Inferior parietal cortex (tissue), 1 donor: ENCODE measurements around the gene MAGI2.

Experiments
- DNase-seq: peaks from one replicate; pipeline ENCODE4 v3.0.0-alpha.2; 2016; ENCODE audit errors: extremely low spot score

Gene MAGI2

DNA sequence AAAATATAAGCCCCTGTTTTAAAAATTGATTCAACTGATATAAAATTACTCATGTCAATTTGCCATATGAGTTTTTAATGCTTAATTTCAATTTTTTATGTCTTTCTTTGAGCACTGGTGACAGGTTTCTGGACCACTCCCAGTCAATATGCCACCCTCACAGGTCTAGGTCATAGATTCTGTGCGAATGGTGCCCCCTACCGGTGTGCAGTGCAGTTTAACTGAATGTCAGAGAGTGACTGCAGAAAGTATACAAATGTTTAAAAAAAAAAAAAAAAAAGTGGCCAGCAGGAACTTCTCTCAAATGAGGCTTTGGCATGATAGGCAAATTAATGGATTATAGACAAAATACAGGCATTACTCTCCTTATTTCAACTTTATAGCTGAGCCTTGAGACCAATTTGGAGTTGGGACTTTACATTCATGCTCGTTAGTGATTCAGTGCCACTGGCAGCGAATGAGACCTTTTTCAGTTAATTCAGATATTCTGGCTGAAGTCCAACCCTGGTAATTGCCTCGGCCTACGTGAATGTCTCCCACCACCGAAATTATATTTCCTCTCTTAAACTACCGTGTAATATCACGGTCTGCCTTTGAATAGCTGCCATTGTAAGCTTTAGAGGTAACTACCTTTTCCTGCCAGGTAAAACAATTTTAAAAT is 1227.3 kb downstream of the MAGI2 start:
- peak; percentile 52 for DNase-seq

DNA sequence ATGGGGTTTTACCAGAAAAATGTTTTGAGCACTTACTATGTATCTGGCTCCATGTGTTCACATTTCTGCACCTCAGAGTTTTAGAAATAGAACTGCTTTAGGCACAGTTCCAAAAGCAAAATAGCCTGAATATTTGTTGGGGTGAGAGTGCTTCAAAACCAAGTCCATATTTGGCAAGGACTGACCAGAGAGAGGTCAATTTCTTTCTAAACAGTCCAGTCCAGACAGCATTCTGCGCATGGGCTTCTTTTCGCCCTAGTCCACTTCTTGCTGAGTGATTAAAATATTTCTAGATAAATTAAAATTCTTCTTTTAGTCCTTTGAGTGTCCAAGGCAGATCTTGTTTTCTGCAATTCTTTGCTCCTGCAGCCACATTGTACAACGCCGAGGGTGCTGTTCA is 1227.9 kb downstream of the MAGI2 start:
- no peak for DNase-seq

DNA sequence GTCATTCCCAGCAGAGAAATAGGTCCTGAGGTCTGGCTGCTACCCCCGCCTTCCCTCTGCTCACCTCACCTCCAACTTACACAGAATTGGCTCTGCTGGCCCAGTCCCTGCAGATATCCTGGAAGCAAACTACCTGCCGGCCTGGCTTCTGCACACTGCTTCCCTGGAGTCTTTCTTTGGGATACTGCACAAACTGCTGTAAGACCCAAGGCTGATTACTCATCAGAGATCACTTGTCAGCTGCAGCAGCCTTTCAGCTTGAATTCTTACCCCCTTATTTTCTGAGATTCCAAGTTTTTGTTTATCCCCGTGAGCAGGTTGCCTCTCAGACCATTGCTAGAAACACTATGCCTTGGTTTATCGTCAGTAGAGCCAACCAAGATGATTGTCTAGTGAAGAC is 1228.5 kb downstream of the MAGI2 start:
- no peak for DNase-seq

DNA sequence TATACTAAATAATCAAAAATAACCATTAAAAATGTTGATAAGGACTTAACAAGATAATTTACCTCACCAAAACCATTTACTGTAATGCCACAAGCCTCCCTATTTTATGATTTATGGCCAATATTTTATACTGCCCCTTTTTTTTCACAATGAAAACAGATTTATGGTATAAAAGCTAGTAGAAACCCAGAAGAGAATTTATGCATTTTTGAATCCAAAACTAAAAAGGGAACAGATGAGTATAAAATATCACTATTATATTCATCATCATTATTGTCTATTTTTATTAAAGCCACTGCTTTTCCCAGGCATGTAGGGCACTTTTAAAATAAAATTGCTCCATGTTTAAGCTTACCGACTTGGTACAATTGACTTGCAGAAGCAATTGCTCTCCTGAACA is 1229.9 kb downstream of the MAGI2 start:
- no peak for DNase-seq

DNA sequence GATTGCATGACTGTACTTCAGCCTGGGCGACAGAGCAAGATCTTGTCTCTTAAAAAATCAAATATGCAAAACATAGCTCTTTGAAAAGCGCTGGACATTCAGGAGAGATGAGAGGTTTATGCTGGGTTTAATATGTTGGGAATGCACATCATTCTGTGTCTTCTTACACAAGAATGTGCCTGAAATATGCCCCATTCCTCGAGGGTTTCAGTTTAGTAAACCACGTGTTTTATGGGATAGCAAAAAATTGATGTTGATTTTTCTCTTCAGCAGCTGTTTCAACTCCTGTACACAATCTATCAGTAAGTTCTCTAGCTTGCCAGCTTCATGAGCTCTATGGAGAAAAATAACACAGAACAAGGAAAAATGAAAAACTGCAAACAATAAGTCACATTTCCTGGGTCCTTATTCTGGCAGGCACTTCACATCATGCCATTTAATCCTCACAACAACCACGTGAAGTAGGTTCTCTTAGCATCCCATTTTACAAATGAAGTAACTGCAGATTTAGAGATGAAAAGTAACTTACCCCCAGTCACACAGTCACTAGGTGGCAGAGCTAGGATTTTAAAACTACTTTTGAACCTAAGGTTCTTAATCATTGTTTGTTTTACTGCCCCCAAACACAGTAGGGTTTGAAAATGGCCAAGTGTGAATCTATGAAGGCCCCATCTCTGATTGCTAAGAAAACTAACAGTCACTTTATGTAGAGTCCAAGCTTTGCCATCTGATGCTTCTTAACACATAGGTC is 1231.3 kb downstream of the MAGI2 start:
- DNase-seq = no peak

DNA sequence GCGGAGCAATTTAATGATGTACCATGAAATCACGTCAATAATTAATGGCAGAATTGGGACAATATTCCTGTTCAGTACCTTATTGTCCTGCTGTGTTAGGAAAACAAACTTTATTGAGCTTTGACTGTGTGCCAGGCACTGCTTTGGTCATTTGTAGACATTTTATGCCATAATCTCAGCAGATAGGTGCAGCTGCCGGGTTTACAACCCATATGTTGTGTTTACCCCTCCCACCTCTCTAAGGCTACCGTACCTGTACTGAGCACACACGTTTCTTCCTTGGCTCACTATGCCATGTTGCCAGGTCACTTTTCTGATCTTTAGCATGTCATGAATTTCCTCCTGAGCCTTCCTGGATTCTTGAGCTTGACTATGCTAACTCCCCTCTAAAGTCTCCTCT is 1232.7 kb downstream of the MAGI2 start:
- no peak for DNase-seq

DNA sequence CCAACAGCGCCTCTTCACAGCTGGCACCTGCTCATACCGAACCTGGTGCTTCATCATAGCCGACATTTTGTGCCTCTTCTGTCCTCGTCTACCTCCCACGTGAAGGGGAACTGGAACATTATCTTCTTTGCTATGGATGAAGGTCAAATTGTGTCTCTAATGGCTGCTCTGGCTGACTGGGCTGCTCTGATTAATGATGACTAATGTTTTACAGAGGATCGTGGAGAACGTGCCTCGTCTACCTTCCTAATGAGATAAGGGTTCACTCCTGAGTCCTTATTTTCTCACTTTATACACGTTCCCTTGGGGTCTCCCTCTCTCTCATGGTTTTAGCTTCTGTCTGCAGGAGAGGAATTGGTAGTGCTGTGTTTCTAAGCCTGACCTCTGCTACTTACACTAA is 1234.6 kb downstream of the MAGI2 start:
- DNase-seq = no peak

DNA sequence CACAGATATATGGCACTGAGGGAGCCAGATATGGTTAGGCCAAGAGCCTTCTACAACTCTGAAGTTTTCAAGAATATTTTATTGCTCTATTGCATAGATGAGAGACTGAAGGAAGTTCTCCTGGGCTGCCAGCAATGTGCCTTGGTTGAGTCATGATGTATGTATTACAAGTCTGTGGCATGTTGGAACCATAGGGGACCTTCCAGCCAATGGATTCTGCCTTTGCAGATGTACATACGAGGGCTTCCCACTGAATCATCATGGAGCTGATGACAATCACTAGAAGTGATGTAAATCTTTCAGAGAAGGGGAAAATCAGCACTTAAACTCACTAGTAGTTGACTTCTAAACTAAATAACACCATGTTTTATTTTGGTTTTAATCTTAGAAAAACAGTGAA is 1235.4 kb downstream of the MAGI2 start:
- no peak for DNase-seq

DNA sequence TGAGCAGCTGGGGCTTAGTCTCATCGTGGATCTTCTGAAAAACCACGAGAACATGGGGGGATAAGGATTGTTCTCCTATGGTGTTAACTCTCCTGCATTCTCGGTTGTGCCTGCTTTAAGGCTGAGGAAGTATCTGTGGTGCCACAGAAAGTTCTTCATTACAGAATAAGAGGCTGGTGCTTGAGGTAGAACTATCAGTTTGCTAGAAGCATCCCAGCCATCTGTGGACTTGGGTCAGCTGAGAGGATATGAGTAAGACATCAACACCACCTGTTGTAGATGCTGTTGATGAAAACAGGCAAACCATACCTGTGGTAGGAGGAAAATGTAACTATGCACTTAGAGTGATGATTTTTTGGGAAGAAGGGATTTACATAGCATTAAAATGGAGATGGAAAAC is 1238.3 kb downstream of the MAGI2 start:
- DNase-seq = no peak

DNA sequence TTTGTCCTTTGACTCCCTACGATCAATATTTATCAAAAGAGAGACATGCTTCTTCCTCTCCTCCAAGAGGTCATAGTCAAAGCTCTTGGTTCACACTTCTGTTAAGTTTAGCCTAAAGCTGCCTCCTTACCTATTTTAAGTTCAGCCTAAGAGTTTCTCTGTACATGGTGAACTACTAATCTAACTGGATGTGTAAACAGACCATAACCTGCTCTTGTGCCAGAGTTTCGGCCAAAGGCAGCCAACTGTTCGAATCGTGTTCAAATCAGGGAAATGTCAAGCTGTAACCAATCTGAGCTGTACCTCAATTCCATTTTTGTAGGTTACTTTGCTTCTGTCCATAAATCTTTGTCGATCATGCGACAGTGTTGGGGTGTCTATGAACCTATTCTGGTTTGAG is 1240.1 kb downstream of the MAGI2 start:
- DNase-seq = no peak

DNA sequence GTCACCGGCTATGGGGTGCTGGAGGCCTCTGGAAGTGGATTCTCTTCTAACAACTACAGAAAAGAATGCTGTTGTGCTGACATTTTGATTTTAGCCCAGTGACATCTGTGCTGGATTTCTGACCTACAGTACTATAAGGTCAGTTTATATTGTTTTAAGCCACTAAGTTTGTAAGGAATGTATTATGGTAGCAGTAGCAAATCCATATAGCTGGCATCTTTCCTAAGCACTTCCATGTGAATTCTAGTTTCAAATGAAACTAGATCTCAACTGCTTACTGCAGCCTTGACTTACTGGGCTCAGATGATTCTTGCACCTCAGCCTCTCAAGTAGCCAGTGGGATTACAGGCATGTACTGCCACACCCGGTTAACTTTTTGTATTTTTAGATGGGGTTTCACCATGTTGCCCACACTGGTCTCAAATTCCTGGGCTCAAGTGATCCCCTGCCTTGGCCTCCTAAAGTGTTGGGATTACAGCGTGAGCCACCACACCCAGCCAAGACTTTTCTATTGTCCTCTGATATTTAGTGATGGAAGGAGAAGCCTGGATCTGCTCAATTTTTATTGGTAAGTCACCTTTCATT is 1240.9 kb downstream of the MAGI2 start:
- no peak for DNase-seq

DNA sequence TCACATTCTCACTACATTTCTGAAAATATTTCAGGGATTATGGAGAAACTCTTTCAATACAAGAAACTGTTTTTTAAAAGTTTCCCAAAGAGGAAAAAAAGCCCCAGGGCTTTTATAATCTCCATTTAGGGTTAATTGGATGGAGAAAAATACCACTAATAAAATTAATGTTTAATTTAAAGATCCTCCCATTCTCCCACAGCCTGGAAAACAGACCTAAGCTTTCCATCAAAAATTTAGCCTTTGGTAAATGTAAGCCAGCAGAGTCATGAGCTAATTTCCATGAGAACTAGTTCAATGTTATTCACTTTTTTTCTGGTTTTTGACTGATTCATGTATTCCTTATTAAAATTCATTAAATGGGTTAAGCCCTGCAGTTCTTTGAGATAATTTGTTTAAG is 1246.2 kb downstream of the MAGI2 start:
- DNase-seq = no peak

DNA sequence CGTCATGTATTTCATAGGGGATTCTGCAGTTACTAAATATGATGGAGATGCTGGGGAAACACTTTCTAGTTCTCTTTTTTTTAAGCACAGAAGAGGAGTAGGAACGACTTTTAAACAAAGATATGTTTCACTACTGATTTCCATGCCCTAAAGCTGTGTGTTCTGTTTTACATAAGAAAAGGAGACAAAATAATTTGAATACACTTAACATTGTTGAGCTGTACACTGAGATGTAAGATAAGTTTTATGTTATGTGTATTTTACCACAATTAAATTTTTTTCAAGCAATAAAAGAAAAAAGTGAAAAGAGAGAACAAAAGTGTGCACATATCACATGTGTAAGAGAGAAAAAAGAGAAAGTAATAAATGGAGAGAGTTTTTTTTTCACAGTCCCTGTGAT is 1246.7 kb downstream of the MAGI2 start:
- DNase-seq = no peak

DNA sequence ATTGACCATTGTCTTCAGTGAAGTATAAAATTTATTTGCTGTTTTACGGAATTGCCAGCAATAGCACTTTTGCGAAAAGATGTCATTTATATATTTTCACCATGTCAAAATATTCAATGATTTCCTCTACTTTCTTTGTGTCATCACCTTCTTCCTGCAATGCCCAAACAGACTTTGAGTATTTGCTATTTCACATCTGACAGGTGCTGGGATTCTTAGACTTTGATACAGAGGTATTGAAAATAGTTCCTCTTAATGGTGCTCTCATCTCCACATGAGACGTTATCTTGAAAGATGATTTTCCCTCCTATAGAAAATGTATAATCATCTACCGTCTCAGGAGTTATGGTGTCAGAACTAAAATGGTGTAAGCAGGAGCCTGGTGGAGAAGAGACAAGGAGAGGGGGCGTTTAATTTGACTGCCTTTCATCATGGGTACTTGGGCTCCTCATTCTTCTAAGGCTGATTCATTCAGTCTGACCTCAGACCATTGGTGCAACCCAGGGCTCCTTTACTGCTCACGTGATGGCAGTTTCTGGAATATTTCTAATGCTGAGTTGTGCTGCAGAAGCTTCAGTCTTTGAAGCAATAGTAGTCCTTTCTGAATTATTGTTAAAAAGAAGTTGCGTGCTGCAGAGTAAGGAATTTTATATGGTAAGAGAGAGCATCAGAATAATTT is 1250.3 kb downstream of the MAGI2 start:
- no peak for DNase-seq

DNA sequence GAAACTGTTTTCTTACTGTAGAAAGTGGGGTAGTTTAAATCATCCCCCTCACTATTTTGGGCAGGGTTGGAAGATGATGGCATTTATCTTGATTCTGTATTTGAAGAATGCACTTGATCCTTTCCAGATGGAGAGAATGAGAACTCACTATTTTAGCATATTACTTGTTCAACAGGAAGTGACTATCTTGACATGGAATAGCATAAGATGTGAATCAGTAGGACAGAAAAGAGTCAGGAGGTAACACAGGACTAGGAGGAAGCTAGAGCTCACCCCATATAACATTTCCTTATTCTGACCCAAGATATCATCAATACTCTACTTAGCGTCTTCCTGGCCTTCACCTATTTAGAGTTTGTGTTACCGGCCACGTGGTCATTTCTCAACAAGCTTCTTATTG is 1254.7 kb downstream of the MAGI2 start:
- DNase-seq = no peak

DNA sequence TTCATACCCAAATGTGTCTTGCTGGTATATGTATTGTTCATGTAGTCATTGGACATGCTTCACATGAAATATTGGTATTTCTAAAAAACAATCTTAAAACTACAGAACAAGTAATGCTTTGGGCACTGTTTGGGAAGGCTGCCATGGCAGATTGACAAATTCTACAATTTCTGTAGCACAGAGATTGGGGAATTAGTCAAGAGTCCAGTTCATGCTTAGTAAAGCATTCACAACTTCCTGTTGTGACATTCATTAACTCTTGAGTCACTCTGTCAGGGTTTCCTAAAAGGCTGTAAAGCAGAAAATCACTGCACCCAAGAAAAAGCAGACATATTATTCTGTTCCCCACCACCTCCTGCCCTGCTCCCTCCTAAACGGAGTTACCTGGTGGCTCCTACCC is 1256.0 kb downstream of the MAGI2 start:
- no peak for DNase-seq

DNA sequence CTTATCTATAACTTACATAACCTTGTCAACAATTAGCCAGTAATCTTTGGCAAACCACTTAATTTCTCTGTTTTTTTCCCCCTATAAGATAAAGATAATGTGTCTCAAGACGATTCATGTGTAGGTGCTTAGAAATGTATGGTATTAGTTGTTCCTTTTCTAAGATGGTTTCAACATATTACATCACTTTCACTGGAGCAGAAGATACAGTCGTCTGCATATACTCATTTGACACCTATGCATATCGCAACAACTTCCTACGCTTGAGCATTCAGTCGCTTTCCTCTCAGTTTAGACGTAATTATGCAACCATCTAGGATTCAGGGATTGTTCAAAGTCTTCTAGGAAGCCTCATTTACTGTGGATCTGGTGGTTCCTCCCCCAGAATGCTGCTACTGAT is 1258.2 kb downstream of the MAGI2 start:
- DNase-seq = peak; percentile 49

DNA sequence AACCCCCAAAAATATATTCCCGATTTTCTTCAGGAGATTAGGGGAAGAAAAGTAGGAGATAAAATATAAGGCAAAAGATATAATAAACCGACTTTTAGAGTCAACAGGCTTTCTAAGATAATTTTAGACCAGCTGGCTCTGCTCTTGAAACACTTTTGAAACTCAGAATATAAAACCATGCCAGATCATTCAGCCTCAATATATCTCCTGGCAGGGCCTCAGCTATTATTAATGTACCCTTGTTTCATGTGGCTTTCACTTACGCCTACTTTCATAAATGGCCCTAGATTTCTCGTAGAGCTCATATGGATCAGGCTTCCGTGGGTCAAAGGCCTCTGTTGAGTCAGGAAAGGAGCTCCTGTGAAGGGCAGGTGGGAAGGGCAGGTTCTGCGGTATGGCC is 1258.9 kb downstream of the MAGI2 start:
- no peak for DNase-seq

DNA sequence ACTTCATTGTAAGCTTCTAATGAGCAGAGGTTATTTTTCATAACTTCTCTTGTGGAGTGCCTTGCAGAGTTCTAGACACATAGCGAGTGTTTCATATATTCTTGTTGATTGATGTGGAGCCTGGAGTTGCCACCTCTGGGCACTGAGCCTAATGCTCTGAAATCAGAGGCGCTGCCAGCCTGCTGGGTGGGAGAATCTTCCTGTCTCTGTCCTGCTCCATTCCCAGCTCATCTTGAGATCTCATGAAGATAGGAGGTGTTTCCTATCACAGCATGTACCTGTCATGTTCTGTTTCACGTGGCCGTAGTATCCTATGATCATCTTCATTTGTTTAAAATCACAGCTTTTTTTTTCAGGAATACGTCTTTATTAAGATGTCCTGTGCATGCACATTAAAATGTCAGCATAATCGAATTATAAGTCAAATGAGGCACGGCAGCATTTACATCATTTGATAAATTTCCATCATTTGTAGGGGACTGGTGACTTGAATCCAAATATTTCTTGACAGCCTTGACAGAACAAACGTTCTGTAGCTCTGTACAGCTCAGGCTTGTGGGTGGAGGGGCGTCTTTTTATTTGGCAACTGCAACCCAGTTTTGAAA is 1261.9 kb downstream of the MAGI2 start:
- no peak for DNase-seq

DNA sequence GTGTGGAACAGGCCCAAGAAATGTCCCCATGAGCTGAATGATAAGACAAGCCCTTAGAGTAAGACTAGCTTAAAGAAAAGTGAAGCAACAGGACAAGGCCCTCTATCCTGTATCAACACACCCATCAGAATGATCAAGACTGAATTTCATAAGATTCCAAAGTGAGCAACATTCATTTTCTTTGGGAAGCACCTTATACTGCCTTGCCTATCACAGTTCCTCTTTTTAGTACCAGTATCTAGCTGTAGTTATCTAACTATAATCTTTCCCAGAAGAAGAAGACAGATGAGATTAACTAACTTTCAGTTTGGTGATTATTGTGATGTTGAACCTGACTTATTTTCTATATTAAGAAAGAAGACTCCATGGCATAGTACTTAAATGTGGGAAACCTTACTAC is 1263.7 kb downstream of the MAGI2 start:
- DNase-seq = no peak

DNA sequence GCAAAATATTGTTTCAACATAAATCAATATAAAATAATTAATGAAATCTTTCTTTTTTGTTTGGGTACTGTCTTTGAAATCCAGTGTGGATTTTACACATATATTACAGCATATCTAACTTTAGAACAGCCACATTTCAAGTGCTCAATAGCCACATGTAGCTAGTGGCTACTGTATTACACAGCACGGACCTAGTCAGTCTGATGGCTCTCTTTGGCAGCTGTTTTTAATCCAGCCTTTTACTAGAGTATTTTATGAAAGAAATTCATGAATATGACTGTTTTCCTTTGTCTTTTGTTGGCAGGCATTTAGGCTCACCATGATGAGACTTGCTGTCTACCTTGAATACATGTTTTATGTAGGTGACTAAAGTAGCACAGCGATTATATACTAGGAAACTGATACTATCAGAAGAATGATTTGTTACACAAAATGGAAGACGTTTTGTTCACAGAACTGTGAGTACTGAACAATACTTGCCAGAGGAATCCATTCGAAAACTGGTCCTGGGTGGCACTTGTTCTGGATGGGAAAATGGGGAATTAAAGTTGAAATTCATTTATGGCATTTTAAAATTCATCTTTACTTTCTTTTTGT is 1268.2 kb downstream of the MAGI2 start:
- no peak for DNase-seq

DNA sequence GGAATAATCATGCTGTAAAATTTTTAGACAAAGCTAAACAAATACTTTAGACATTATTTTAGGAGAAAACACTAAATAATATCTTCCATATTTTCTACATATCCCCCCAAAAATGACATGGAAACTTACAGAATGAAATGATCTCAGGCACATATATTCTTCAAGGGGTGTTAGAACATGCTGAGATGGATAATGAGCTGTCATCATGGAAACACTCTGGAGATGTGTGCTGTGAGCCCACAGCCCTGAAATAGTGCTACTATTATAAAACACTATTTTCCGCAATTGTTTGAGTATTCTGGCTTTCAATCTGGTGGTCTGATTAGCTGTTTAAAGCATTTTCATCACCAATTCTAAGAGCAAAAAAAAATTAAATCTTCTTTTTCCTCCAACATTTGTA is 1269.2 kb downstream of the MAGI2 start:
- no peak for DNase-seq
